GM18519 (cell line): ENCODE data around the gene DLGAP4.

Experiments
- ATAC-seq: cut with Tn5 transposase; IDR thresholded peaks from one replicate; pipeline ENCODE4 v1.9.1; 2021; ENCODE audit warnings: mild to moderate bottlenecking, moderate library complexity; ENCODE audit not compliant: unreplicated experiment, low FRiP score

The DLGAP4 gene

DNA sequence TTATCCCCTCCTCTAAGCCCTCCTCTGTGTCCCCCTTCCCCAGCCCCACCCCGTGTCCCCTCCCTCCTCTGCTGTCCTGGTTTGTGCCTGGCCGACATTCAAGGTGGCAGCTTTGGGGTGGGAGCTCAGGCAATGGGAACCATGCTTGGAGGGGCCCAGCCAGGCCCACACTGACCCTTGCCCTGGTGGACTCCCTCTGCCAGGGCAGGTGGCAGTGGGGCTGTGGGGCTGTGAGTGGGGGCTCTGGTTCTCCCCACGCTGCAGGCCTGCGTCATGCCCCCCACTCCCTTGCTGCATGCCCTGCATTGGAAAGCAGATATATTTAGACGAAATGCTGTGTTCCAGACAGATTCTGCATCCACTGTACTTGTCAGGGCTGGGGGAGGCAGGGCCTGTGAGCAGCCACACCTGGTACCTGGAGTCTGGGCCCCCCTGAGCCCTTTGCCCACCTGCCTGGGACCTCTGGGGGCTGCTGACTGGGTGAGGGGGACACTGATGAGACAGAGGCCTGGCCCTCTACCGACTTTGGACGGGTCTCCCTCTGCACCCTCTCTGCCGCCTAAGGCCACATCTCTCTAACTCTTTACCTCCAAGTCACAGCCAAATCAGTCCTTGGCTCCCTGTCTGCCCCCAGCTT lies 14.2 kb downstream of the DLGAP4 start:
- ATAC-seq = no peak

DNA sequence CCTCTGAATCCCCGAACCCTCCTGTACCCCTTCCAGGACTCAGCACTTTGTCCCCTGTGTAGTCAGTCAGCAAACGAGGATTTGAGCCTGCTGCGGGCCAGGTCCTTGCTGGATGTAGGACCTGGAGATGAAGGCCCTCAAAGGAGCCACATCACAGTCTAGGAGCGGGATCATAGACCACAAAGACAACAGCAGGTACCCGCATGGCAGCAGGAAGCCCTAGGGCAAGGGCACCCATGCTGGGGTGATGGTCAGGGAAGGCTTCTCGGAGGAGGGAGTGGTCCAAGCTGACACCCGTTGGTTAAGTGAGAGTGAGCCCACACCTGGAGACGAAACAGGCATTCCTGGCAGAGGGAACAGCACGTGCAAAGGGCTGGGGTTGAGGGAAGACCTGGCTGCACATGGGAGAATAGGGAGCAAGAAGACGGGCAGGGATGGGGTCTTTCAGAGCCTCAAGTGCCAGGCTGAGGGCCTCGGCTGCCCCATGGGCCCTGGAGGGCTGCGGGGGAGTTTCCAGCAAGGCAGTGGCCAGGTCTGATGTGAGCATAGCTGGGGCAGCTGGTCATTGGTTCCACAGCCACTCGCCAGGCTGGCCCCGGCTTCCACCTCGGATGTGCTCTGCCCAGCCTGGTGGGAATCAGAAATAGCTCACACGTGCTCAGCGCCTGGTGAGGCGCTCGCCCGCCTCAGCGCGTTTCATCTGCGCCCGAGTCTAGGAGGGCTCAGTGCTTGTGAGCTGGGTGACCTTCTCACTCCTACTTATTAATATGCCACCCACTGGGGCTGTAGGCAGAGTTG lies 15.0 kb downstream of the DLGAP4 start:
- ATAC-seq = no peak

DNA sequence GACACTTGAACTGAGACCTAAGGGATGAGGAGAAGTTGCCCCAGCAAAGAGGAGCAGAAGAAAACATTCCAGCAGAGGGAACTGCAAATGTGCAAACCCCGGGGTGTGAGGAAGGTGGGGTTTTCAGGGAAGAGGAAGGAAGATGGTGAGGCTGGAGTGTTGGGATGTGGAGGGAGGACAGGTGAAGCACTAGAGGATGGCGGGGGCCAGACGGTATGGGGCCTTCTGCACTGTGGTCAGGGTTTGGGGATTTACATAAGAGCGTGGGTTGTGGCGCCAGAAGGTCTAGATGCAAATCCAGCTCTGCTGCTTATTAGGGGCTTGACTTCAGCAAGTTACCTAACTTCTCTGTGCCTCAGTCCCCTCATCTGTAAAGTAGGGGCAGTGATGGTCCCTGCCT lies 16.0 kb downstream of the DLGAP4 start:
- no peak for ATAC-seq

DNA sequence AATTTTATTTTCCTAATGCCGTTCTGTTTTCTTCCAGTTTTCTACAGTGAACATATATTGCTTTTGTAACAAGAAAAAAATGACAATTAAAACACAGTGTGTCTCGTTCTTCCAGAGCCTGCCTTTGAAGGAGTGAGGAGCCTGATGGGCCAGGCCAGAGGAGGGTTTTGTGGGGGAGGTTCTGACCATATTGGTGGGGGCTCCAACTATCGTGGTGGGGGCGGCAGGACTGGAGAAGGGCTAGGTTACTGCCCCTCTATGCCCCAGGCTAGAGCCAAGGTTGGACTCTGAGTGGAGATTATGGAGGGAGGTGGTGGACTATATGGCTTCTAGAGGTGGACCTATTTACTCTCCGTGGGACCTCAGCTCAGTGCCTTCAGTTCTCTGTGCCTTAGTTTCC lies 24.0 kb downstream of the DLGAP4 start:
- ATAC-seq = no peak

DNA sequence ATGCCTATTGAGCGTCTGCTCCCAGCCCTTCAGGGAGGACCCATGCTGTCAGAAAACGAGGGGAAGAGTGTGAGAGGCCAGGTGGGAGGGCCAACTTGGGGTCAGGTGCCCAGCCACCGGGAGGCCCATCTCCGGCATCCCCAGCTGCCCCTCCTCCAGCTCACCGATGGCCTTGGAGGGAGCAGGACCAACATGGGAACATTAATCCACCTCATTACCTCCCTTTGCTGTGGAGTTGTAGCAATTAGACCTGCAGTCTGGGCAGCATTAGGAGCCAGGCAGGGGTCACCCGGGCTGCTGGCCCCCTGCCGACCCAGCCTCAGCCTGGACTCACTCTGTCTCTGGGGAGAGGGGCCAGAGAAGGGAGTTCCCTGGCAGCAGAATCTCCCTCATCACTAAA lies 25.1 kb downstream of the DLGAP4 start:
- no peak for ATAC-seq

DNA sequence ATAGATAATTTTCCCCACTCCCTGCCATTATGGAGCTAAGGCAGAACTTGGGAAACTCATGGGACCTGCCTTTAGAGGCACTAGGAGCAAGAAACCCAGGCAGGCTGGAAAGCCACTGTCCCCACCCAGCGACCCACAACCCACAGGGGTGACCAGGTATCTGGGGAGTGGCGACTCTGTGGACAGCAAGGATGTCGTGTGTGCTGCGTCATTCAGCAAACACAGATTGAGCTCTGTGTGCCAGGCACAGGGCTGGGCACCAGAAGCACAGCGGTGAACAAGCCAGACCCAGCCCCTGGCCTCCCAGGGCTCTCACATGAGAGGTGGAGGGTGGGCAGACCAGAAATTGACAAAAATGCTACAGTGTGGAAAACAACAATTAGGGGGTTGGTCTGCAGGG lies 27.7 kb downstream of the DLGAP4 start:
- no peak for ATAC-seq

DNA sequence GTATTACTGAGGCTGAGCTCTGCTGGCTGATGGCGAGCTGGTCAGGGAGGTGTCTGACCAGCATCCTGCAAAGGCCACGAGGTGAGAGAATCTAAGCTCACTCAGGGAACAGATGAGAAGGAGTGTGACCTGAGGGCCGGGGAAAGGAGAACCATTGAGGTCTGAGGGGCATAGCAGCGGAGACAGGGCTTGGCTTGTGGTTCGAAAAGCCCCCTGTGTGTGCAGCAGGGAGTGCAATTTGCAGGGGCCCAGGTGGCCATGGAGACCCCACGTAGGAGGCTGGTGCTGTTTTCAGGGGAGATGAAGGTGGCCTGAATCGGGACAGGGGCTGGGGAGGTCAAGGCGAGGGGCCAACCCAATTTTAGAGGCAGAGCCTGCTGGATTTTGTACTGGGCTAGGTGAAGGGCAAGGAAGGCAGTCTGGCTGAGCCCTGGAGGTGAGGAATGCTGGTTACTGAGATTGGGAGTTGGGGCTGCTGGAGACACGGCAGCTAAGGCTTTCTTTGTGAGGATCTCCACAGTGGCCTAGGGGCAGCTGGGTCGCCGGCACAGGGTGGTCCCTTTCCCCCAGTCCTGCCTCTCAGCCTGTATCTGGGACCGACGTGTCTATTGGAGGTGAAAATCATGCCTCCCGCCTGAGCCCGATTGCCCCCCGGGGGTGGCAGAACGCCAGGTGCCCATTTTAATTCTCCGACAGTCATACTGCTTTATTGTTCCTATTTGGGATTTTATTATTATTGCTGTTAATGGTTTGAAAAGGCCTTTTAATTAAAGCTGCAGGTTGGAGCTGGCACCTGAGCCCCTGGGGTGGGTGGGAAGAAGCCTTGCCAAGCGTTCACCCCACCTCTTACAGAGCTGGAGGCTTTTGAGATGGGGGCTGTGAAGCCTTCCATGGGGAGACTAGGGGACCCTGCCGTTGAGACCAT lies 28.4 kb downstream of the DLGAP4 start:
- ATAC-seq = no peak

DNA sequence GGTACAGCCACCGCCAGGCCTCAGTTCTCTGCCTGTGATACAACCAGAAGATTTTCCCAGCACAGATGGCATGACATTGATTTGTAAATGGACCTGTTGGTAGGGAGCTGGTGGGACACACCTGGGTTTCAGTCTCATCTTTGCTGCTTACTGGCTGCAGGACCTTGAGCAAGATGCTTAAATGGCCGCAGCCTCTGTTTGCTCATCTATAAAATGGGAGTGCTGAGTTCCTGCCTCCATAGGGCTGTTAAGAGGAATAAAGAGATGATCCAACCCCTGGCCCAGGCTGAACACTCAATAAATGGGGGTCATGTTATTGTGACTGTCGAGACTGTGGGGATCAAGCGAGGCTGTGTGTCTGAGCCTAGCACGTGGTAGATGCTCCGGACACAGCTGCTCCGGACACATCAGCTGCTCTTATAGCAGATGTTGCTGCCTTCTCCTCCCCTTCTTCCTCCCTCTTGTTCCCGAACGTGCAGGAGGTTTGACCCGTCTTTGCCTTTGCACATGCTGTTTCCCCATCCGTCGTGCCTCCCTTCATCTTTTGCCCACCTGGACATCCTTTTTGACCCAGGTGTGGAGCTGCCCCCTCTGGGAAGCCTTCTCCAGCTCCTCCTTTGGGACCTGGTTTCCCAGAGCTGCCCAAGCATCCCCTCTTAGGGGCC lies 29.2 kb downstream of the DLGAP4 start:
- no peak for ATAC-seq

DNA sequence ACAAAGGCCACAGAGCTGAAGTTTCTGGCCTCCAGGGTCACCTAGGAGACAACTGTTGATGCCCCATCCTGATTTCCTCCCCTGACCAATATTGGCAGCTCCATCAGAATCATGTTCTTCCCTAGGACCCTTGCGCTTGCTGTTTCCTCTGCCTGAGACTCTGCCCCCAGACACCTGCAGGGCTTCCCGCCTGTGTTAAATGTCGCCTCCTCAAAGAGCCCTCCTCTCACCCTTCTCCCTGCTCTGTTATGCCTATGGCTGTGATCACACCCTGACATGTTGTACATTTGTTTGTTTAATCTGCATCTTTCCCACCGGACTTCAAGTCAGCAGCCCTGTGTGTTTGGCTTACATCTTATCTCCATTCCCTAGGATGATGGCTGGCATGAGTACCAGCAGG lies 30.1 kb downstream of the DLGAP4 start:
- ATAC-seq = no peak

DNA sequence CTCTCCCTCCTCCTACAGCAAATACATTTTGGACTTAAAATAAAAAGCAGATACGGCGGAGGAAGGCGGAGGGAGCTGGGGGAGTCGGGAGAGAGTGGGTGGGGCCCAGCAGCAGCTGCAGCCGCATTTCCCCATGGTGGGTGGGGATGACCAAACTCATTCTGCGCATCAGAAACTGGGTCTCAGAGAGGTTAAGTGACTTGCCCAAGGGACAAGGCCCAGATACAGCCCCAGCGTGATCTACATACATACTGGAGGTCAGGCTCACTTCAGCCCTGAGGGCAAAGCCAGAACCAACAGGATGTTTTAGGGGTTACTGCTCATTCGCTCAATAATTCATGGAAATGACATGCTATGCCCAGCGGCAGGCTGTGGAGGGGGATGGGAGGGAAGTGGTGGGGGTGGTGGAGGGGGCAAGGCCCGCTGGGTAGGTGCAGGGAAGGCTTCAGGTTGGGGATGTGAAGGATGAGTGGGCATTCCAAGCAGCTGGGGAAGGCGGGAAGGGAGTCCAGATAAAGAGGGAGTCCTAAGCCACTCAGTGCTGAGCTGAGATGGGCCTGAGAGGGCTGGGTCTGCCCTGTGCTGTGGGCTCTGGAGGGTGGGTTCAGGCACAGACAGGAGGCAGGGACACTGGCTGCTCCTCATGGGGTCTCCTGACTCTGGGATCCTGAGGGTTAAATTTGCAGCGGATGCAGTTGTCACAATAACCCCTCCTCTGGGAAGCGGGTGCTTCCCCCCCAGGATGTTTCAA lies 31.0 kb downstream of the DLGAP4 start:
- ATAC-seq = no peak

DNA sequence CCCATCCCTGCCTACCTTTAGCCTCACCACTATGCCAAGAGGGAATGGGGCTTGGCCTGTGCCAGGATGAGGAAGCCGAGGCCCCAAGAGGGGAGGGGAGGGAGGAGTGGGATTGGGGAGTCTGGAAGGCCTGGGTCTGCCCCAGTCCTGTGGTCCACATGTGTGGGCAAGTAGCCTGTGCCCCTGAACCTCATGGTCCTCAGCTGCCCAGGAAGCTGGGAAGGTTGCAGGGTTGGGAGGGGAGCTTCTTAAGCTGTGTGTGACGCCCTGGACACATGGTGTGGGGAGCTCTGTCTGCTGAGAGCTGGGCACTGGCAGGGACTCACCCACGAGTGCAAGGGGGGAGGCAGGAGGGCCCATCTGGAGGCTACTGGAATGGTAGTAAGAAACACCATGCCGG lies 31.7 kb downstream of the DLGAP4 start:
- no peak for ATAC-seq

DNA sequence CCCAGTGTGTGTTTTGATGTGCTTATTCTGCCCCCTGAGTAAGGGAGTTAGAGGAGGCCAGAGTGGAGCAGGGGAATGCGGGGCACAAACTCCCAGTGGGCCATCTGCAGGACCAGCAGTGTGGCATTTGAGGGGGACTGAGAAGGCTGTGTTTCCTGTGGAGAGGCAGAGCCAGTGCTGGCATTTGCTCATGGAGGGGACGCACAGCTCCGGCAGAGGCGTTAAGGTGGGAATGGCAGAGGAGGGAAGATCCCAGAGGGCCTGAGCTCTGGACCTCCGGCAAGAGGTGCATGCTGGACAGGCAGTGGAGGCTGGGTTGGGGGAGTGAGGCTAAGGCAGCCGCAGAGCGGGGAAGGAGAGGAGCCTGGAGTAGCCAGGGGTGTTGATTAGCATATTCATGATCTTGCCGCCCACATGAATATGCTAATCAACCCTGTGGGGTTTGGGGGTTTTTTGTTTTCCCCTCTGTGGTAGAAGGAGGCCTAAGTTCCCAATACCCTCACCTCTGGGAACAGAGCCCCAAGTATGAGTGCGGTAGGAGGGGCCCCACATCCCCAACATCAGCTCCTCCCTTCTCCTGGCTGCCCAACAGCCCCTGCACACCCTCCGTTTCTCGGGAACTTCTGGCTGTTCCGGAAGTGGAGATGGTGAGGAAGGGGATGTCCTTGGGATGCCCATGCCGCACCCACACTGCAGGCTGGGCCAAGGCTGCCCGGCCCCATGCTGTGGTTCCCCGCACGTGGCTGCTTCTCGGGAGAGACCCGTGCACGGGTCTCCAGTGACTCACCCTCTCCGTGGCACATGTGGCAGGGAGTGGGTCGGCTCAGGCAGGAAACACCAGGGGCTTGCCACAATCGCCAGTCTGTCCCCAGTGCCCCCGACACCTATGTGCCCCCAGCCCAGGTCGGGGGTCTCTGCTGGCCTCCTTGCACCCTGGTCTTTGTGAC lies 33.8 kb downstream of the DLGAP4 start:
- no peak for ATAC-seq

DNA sequence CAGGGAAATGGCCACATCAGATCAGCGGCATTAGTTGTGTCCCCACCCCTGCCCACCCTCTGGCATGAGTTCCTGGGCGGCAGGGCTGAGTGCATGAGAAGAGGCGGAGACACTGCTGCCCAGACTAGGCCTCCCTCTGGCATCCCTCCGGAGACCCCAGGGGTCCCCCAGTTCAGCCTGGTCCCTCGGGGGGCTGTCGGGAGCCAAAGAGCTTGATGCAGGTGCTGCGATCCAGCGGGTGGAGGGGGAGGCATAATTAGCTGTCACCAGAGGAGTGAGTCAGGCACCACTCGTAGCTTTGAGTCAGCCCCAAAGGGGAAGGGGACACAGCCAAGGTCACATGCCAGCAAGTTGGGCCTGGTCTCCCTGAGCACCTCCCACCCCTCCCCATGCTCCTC lies 34.5 kb downstream of the DLGAP4 start:
- no peak for ATAC-seq

DNA sequence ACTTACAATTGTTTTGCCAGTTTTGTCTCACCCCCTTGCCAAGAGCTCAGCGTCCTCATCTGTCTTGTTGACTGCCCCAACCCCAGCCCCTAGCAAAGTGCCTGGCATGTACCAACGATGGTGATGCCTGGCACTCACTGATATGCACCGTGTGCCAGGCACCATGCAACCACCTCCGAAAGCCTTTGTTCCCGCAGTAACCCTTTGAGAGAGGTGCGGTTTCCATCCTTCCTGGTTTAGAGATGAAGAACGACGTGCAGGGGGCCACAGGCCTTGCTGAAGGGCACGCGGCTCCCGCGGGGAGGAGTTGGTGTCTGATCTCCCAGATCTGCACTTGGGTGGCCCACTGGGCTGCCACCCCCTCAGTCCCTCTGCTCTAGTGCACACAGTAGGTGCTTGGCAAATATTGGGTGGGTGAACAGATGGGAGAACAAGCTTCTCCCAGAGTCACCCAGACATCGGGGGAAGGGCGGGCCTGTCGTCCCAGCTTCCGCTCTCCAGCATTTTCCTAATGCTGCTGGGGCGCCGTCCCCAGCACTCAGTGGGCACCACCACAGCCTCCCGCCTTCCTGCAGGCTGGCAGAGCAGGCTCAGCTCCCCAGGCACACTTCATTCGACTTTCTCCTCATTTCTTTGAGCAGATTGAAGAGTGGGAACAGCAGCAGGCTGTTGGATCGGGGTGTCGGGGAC lies 35.3 kb downstream of the DLGAP4 start:
- no peak for ATAC-seq

DNA sequence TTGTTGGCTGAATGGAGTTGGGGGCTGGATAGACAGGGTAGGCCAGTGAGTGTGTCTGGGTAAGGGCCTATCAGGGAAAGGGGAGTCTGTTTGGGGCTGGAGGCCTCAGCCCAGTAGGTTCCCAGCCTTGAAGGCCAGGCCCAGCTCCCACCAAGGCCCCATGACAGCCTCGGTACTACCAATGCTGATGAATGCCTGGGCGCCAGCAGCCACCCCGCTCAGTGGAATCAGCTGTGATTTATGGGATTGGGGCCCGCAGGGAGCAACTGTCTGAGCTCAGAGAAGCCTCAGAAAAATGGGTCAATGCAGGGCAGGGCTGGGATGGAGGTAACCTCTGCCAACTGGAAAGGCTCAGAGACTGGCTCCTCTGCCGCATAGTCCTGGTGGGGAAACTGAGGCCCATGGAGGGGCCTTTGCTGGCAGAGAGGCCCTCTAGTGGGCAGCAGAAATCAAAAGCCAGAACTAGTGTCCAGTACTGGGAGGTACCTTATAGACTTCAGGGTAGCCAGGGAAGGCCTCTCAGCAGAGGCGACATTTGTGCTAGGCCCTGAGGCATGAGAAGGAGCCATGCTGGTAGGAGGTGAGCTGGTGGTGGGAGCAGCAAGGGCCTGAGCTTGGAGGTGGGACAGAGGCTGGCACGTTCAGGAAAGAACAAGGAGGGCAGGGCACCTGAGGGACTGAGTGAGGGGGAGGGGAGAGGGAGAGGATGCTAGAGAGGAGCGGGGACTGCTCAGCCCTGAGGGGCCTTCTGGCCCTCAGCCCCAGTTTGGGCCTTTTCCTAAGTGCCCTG lies 36.4 kb downstream of the DLGAP4 start:
- no peak for ATAC-seq

DNA sequence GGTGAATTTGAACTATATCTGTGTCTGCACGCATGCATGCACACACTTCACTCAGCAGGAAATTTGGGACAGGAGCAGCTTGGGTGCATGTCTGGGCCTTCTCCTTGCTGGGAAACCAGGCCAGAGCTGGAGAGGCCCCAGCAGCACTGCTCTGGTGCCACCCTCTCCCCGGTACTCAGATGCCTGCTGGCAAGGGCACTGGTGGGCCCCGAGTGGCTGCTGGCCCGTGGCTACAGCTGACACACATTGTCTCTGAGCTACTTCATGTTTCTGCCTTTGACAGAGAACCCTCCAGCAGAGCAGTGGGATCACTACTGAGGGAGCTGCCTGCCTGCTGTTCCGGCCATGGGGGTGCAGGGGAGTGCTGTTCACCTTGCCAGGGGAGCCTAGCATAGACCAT lies 37.5 kb downstream of the DLGAP4 start:
- no peak for ATAC-seq

DNA sequence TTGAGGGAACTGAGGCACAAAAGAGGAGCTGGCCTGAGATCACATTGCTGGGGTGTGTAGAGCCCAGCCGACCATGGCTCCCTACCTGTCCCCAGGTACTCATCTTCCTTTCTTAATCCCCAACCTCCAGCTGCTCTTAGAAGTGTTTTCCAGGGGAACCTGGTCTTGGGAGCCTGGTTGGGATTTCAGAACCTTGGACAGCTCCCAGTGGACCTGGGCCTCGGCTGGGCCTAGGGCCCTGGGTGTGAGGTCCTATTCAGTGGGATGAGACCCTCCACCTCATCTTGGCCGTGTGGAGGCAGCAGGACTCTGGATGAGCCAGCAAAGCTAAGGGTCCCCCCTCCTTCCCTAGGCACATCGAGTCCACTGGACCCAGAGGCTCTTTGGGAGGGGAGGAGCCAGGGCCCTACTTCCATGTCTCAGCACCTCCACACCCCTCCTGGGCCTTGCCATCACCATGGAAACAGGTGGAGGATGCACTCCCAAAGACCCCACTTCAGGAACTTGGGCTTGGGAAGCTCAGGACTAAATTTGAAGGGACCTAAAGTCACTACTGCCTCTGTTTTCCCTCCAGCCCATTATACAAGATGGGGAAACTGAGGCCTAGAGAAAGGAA lies 38.5 kb downstream of the DLGAP4 start:
- no peak for ATAC-seq
